ENCODE data around the gene PTPRM.

PTPRM gene

DNA sequence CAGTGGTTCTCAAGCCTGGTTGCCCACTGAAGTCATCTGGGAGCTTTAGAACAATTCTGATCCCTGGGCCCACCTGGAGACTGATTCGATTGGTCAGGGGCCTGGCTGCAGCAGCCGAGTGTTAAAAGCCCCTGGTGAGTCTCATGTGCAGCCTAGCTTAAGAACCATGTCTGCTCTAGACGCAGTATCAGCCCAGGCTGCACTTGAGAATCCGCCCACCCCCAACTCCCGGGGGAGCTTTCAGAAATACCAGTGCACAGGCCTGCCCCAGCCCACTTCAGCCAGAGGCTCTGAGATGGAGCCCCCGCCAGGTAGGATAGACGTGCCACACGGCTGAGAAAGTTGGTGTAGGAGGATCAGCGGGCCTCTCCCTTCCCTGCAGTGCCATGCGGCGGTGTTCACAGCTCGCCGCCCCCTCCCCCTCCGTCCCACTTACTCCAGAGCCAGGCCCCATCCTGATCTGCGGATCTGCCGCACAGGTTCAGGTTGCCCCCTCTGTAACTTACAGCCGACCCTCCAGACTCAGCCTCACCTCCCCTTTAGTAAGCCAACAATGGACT lies 833.2 kb downstream of the PTPRM start:
- no peak for DNase-seq (ENCODE audit: low read depth)

DNA sequence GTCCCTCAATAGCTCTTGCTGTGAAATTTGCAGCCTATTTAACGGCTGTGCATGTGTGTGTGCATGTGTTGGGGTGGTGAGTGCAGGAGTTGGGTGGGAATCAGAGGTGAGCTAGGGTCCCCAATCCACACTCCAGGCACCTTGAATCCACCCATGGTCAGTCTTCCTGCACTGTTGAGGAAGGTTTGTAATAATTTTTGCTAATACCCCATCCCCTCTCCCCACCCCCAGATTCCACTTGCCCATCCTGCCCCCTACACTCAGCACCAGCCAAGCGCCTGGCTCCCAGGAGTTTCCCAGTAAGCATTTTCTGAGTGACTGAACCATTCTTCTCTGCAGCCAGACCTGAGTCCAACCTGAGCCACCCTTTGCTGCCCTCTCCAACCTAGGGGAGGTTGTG lies 833.7 kb downstream of the PTPRM start:
- no peak for DNase-seq (ENCODE audit: low read depth)

DNA sequence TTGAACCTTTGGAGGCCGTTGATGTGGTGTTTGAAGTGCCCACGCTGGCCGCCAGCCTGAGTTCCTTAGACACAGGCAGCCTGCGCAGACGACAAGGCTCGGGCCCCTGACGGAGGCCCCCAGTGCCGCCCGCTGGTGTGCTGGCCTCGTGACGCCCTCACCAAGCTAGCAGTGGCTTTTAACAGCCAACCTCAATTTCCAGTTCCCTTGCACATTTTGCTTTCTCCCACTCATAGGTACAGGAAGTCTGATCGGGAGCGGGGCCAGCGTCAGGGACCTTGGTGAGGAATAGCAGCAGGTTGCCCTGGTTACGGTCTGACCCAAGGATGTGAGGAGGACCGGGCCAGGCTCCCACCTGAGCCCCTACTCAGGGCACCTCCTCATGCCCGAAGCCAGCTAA lies 834.5 kb downstream of the PTPRM start:
- DNase-seq (ENCODE audit: low read depth) = no peak

DNA sequence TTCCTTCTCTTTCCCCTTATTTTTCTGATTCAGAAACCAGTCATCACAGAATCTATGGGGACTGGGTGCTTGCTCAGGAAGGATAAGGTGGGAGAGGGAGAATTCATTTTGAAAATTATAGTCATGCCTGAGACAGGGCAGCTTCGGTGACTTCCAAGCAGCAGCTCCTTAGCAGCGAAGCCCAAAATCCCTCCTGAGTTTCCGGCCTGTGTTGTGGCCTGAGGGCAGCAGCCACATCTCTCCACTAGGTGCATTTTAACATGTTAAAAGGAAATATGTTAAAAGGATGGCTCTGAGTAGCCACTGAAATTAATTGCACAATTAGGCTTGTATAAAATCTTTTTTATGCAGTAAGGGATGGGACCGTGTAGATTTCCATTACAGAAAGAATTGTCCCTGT lies 835.1 kb downstream of the PTPRM start:
- no peak for DNase-seq (ENCODE audit: low read depth)

DNA sequence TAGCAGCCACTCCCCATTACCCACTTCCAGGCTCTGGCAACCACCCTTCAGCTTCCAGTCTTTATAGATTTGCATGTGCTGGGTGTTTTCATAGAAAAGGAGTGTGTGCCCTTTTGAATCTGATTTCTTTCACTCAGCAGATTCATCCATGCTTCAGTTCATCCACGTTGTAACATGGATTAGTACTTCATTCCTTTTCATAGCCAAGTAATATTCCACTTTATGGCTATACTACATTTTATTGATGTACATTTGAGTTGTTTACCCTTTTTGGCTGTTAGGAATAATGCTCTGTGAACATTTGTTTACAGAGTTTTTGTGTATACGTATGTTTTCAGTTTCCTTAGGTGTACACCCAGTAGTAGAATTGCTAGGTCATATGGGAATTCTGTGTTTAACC lies 836.6 kb downstream of the PTPRM start:
- no peak for DNase-seq (ENCODE audit: low read depth)

DNA sequence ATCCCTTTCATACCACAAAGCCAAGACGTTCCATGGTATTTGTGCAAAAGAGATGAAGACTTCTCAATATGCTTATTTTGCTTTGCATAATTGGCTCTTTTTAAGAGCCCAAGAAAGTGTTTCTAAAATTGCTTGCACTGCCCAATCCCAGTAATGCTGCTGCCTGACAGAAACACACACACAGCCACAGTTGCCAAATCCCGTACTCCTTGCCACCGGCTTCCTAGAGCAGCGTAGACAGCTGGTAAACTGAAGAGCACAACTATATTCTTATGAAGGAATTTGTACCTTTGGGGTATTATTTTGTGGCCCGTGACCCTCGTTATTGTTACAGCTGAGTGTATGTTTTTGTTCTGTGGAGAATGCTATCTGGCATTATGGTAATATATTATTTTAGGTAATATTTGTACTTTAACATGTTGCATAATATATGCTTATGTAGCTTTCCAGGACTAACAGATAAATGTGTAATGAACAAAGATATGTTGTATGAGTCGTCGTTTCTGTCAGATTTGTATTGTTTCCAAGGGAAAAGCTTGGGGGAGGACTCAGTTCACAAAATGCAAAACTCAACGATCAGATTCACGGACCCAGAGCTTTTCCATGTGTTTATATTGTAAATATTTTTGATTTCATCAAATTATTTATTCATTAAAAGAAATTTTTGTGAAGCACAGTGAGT lies 839.2 kb downstream of the PTPRM start:
- DNase-seq (ENCODE audit: low read depth) = no peak

DNA sequence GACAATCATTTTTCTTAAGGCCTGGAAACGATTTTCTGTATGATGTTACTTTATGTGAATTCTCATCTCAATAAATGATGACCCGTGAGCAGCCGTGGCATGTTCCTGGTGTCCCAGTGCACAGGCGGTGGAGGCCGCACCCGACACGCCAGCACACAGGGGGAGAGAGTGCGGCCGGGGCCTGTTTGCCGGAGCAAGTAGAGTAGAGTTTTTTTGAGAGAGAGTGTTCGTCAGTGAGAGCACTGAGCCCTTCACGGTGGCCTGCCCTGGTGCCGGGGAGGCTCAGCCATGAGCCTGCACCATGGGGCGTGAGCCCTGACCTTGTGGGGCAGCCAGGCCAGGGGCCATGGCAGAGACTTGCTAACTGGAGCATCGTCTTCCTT lies 839.7 kb downstream of the PTPRM start:
- no peak for DNase-seq (ENCODE audit: low read depth)

DNA sequence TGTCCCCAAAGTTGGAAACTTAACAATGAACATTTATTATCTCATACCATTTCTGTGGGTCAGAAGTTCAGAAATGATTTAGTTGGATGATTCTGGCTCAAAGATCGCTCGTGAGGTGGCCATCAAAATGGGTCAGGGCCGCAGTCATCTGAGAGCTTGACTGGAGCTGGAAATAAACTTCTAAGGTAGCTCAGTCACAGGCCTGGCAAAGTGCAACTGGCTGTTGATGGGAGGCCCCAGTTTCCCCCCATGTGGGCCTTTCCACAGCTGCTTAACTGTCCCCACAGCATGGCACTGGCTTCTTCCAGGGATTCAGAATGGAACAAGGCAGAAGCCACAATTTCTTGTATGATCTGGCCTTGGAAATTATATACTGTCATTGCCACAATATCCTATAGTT lies 842.0 kb downstream of the PTPRM start:
- DNase-seq (ENCODE audit: low read depth) = no peak

DNA sequence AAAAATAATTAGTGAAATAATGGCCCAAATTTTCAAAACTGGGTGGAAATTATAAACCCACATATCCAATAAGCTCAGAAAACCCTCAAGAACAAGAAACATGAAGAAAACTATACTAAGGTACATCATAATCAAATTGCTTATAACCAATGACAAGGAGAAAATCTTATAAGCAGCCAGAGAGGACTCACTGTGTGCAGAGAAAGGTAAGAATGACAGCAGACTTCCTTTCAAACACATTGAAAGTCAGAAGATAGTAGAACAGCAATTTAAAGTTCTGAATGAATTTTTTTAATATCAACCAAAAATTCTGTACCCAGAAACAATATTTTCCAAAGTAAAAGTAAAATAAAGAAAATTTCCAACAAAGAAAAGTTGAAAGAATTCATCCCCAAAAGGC lies 844.4 kb downstream of the PTPRM start:
- no peak for DNase-seq (ENCODE audit: low read depth)

DNA sequence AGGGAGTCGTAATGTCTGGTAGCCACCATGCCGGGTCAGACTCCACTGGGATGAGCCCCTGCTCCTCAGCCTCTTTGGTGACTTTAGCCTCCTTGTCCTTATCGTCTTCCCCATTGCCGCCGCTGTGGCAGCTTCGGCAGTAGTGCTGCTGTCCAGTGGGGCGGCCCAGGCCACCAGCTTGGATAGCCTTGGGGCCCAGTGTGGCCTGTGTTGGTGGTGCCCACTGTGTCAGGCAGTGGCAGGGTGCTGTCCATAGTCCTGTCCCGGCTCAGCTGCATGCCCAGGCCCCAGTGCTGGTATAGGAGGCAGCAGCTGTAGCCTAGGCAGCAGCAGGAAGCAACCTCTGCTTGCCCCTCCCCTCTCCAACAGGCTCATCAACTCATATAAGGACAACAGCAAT lies 845.0 kb downstream of the PTPRM start:
- DNase-seq (ENCODE audit: low read depth) = no peak

DNA sequence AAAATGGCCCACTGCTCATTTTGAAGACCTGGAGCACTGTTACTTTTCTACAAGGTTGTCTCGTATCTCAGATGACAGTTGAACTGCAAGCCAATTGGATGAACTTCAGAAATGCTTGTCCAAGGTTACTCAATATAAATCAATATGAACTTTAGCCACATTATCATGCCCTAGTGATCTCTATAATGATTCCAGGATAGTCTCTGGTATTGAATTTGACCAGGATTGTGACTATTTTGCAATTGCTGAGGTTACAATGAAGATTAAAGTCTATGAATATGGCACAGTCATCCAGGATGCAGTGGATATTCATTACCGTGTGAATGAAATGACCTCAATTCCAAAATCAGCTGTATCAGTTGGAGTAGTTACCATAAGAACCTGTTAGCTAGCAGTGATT lies 846.1 kb downstream of the PTPRM start:
- DNase-seq (ENCODE audit: low read depth) = no peak

DNA sequence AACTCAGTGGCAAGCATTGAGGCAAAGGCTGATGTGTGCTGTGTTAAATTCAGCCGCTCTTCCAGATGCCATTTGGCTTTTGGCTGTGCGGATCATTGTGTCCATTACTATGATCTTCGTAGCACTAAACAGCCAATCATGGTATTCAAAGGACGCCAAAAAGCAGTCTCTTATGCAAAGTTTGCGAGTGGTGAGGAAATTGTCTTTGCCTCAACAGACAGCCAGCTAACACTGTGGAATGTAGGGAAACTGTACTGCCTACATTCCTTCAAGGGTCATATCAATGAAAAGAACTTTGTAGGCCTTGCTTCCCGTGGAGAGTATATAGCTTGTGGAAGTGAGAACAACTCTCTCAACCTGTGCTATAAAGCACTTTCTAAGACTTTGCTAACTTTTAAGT lies 846.6 kb downstream of the PTPRM start:
- no peak for DNase-seq (ENCODE audit: low read depth)

DNA sequence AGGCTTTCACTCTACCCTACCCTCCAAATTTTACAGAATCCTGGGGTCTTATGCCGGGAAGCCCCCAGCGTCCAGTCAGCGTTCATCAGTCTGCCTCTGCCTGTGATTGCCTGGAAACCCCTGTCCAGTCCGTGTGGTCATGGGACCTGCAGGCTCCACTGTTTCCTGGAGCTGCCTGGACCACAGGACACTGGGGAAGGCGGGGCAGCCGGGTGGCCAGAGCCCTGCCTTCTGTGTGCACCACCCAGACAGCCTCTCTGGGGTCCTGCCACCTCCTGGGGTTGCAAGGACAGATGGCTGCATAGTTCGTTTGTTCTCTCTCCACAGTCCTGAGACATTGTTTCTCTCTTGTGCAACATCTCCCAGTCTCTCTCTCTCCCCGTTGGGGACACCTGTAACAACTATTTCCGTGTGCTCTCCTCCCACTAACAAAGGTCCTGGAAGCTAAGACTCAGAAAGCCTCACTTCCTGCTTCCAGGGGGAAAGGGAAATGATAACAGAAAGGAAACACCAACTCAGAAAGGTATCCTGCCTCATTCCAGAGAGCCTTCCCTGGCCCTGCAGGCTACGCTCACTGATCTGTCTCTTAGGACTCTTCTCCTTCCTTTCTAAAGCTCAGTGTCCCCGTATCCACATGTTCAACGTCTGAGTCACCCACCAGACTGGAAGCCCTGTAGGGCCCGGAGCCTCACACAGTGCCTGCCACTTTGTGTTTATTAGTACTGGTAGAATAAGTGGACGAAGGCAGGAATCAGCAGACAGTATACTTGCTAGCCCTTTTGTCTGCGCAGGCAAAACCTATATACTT lies 849.3 kb downstream of the PTPRM start:
- DNase-seq (ENCODE audit: low read depth) = no peak

DNA sequence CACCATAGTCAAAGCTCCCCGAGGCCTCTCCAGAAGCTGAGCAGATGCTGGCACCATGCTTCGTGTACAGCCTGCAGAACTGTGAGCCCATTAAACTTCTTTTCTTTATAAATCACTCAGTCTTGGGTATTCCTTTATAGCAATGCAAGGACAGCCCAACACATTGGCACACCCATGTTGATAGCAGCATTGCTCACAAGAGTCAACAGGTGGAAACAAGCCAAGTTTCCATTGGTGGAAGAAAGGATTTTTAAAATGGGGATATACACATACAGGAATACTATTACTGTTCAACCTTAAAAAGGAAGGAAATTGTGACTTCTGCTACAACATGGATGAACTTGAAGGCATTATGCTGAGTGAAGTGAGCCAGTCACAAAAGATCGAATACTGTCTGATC lies 855.3 kb downstream of the PTPRM start:
- no peak for DNase-seq (ENCODE audit: low read depth)

DNA sequence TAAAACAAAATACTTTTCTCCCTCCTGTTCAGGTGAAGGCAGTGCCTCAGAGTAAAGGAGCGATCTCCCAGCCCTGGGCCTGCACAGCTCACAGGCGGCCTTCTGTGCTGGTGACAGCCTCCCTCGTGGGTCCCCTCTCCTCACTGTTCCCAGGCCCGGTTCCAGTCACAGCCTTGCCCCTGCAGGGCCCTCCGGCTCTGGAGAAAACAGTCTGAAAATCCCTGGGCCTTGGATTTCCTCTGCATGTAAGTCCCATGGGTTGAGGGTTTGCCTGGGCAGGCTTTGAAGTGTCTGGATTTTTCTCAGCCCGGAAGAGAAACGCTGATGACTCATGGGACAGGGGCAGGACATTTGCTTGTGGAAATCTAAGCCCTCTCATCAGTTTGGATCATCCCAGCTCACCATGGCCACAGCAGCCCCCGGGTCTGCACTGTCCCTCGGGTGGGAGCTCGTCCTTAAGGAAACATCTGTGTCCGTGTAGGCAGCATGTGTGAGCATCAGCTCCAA lies 856.0 kb downstream of the PTPRM start:
- no peak for DNase-seq (ENCODE audit: low read depth)

DNA sequence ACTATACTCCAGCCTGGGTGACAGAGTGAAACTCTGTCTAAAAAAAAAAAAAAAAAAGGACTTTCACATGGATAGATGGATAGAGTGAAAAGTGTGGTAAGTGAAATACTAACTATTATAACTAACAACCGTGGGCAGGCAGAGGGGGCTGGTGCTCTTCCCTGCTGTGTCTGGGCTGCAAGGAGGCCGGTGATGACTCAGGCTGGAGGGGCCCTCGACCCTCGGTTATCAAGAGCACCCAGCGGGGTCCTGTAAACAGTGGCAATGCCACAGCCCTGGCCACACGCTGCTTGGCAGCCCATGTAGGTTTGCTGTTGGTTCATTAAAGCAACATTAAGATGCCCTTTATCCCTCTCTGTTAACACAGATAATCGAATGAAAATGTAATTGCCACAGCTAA lies 857.4 kb downstream of the PTPRM start:
- no peak for DNase-seq (ENCODE audit: low read depth)

DNA sequence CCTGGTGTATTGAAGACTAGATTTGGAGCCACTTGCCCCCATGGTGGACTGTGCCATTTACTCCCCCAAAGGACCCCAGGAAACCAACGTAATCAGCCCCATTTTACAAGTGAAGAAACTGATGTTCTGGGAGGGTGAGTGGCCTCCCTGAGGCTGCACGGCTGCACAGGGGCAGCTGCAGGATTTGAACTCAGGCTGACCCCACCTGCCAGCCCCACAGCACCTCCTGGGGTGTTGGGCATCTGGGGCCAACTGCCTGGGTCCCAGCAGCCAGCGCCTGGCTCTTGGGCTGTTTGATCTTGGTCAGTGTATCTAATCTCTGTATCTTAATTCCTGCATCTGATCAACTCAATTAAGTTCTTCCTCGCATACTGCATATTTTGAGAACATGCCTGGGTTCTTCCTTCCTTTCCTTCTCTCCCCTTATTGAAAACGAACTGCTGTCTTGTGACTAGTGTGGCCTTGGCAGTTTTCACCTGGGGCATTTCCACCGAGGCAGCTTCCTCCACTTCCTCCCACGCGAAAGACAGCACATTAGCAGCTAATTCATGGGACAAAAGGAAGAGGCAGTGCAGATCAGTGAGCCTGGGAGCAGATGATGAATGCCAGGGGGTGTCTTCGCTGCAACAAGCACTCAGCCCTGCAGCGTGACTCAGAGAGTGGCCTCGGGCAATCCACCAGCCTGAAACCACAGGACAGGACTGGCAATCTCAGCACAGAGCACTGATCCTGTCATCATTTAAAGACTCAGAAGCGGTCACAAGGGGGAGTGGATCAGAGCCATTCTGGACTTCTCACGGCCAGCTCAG lies 858.0 kb downstream of the PTPRM start:
- DNase-seq (ENCODE audit: low read depth) = no peak

DNA sequence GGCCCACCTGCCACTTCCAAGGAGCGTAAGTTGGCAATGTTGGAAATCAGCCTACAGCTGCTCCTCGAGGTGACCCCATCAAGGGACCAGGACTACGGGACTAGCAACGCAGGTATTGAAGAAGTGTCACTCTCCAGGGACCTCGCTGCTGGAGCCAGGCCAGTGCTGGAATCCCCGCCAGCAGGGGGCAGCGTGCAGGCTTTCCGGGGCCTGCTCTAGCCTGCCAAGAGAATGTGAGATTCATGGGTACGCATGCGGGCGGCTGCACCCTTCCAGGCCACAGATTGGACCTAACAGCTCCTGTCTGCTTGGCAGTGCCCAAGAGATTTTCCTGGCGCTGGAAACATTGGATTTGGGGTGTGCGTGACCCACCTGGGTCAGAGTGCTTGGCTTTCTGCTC lies 859.3 kb downstream of the PTPRM start:
- DNase-seq (ENCODE audit: low read depth) = no peak

DNA sequence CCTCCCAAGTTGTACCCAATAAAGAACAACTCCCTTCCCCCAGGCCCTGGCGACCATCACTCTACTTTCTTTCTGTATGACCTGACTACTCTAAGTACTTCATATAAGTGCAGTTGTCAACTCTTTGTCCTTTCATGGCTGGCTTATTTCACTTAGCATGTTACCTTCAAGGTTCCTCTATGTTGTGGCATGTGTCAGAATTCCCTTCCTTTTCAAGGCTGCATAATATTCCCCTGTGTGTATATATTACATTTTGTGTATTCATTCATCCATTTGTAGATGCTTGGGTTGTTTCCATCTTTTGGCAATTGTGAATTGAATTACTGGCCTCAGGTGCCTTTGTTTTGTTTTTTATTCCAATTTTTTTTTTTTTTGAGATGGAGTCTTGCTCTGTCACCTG lies 860.2 kb downstream of the PTPRM start:
- DNase-seq (ENCODE audit: low read depth) = no peak

DNA sequence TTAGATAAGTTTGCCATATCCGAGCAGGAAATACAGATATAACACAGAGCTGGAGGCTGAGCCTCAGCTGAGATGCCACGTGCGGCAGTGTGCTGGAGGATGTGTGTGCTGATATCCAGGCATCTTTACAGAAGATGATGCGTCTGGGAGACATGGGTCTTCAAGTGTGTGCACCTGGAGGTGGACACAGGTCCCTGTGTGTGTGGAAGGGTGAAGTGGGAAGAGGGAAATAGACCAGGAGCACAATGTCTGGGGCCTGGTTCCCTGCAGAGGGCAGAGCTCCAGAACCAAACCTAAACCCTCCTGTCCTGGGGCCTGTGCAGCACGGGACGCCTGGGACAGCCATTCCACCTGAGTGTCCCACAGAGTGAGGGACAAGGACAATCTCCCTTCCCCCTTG lies 861.8 kb downstream of the PTPRM start:
- DNase-seq (ENCODE audit: low read depth) = no peak

DNA sequence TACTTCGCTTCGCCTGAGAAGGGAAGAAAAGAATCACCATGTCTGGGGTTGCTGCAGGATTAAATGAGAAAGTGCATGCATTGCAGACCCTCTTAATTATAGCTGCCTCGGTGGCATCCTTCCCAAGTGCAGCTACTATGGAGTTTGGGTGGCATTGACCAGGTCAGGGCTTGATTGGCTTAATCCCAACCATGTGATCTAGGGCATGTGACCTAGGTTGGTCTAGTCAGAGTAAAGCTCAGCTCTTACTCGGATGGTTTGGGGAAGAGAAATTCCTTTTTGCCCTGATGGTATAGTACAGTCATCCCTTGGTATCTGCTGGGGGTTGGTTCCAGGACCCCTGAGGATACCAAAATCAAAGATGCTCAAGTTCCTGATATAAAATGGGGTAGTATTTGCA lies 863.9 kb downstream of the PTPRM start:
- DNase-seq (ENCODE audit: low read depth) = no peak

DNA sequence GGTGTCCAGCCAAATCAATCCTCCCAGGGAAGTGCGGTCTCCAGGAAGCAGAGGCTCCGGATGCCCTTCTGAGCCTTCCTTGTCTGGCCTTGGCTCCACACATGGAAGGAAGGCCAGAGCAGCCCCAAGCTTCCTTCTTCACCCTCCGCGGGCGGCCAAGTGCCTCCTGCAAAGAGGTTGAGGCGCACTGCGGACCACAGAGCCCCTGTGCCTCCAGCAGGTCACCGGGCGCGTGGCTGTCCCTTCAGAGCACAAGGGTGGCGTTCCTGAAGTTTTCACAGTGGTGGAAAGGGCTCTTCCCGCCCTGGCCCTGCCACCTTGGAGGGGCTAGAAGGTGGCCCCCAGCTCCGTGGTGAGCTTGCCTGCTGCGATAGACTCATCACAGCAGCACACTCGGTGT lies 866.2 kb downstream of the PTPRM start:
- no peak for DNase-seq (ENCODE audit: low read depth)

DNA sequence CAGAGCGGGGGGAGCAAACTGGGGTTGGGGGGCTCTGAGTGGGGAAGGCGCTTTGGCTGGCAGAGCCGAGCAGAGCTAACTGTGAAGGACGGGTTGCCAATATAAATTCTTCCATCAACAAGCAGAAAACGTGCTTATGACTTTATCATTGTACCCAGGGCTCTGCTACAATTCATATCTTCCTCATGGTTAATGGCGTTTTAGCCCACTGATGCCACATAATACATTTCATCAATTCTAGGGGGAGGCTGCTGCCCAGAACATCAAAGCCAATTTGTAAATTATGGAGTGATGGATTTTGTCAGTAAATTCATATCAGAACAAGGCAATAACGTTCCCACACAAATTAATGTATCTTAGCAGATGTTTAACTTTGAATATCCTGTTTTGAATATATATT lies 866.7 kb downstream of the PTPRM start:
- no peak for DNase-seq (ENCODE audit: low read depth)

Data from stimulated activated CD8-positive, alpha-beta memory T cell treated with anti-CD3 and anti-CD28 coated beads, Interleukin-4, amount 100 ng/mL, for 24 hours (primary cell).